GM23338 (cell line): ENCODE measurements around the gene GTF2A2. TPM values are rescaled to one million over a fixed set of nuclear protein-coding genes. Genes with fewer than 3 reads are reported as not detected.

ENCODE experiments used
- ATAC-seq: fragments of 200-7000 bp; cut with Tn5 transposase; 3 replicates; pipeline ENCODE4 v1.9.1; 2020
- DNase-seq: peaks from one replicate; pipeline ENCODE4 v3.0.0-alpha.2; 2015; ENCODE audit warnings: low spot score
- H2AFZ ChIP-seq: fragments of 200-600 bp; sonication (generic); 2 replicates; pipeline ENCODE4 v1.8.0; 2016; ENCODE audit warnings: antibody characterized with exemption, mild to moderate bottlenecking, moderate library complexity
- H3F3A ChIP-seq: fragments of 200-600 bp; sonication (generic); replicated peaks from 2 replicates; pipeline ENCODE4 v1.8.0; 2017; ENCODE audit warnings: antibody characterized with exemption, mixed run types, low read depth
- H3K27ac ChIP-seq: fragments of 200-600 bp; sonication (generic); 2 replicates; pipeline ENCODE4 v1.6.1; 2016; ENCODE audit warnings: low read depth
- H3K27me3 ChIP-seq: fragments of 200-600 bp; sonication (generic); 2 replicates; pipeline ENCODE4 v1.8.0; 2016; ENCODE audit warnings: mild to moderate bottlenecking, mixed run types, moderate library complexity; ENCODE audit not compliant: insufficient read depth
- H3K36me3 ChIP-seq: fragments of 200-600 bp; sonication (generic); 2 replicates; pipeline ENCODE4 v1.8.0; 2016; ENCODE audit warnings: mild to moderate bottlenecking; ENCODE audit not compliant: insufficient read depth
- H3K4me1 ChIP-seq: fragments of 200-600 bp; sonication (generic); 2 replicates; pipeline ENCODE4 v1.8.0; 2016; ENCODE audit warnings: mild to moderate bottlenecking, moderate library complexity; ENCODE audit not compliant: insufficient read depth
- H3K4me2 ChIP-seq: fragments of 200-600 bp; sonication (generic); 2 replicates; pipeline ENCODE4 v1.7.1; 2017; ENCODE audit warnings: mixed run types
- H3K4me3 ChIP-seq: fragments of 200-600 bp; sonication (generic); 2 replicates; pipeline ENCODE4 v1.6.1; 2016; ENCODE audit warnings: mixed run types
- H3K79me2 ChIP-seq: fragments of 200-600 bp; sonication (generic); replicated peaks from 2 replicates; pipeline ENCODE4 v1.8.0; 2017; ENCODE audit warnings: mild to moderate bottlenecking; ENCODE audit not compliant: insufficient read depth
- H3K9me2 ChIP-seq: fragments of 200-600 bp; sonication (generic); 2 replicates; pipeline ENCODE4 v1.8.0; 2017; ENCODE audit not compliant: insufficient read depth
- H4K20me1 ChIP-seq: fragments of 200-600 bp; sonication (generic); replicated peaks from 2 replicates; pipeline ENCODE4 v1.8.0; 2017; ENCODE audit warnings: mild to moderate bottlenecking; ENCODE audit not compliant: insufficient read depth
- H3K27ac Mint-ChIP-seq: 2 replicates; pipeline ENCODE4 v1.8.0; 2020; ENCODE audit warnings: inconsistent platforms, mild to moderate bottlenecking, moderate library complexity, mixed read lengths
- H3K27me3 Mint-ChIP-seq: 3 replicates; pipeline ENCODE4 v1.8.0; 2022; ENCODE audit warnings: low read depth, mild to moderate bottlenecking, moderate library complexity, mixed read lengths, inconsistent platforms; ENCODE audit not compliant: insufficient read depth, poor library complexity
- H3K36me3 Mint-ChIP-seq: 3 replicates; pipeline ENCODE4 v1.8.0; 2021; ENCODE audit warnings: low read depth, mild to moderate bottlenecking, inconsistent platforms, moderate library complexity, mixed read lengths
- H3K4me1 Mint-ChIP-seq: 3 replicates; pipeline ENCODE4 v1.8.0; 2020; ENCODE audit warnings: mild to moderate bottlenecking, inconsistent platforms, mixed read lengths
- H3K4me3 Mint-ChIP-seq: 3 replicates; pipeline ENCODE4 v1.8.0; 2021; ENCODE audit warnings: moderate library complexity, mild to moderate bottlenecking, inconsistent platforms, mixed read lengths
- H3K9me3 Mint-ChIP-seq: 3 replicates; pipeline ENCODE4 v1.8.0; 2020; ENCODE audit warnings: moderate library complexity, mild to moderate bottlenecking, inconsistent platforms, mixed read lengths
- CREB1 ChIP-seq: fragments of 250-450 bp; sonication (Bioruptor Pico); IDR thresholded peaks from 2 replicates; pipeline ENCODE4 v1.5.0; 2020; ENCODE audit warnings: low read depth, mild to moderate bottlenecking, moderate library complexity
- EZH2 ChIP-seq: fragments of 200-600 bp; sonication (generic); IDR thresholded peaks from one replicate; pipeline ENCODE4 v1.8.0; 2017; ENCODE audit warnings: antibody characterized with exemption, mild to moderate bottlenecking, low read depth; ENCODE audit not compliant: unreplicated experiment
- EZH2phosphoT487 ChIP-seq: fragments of 200-600 bp; sonication (generic); IDR thresholded peaks from one replicate; pipeline ENCODE4 v1.8.1; 2018; ENCODE audit warnings: antibody characterized with exemption; ENCODE audit not compliant: unreplicated experiment
- NANOG ChIP-seq: IDR thresholded peaks from 2 replicates; pipeline ENCODE4 v1.6.1; 2016; ENCODE audit warnings: antibody characterized with exemption, borderline replicate concordance
- POLR2AphosphoS5 ChIP-seq: IDR thresholded peaks from 2 replicates; pipeline ENCODE4 v1.6.1; 2016; ENCODE audit warnings: antibody characterized with exemption, low read depth
- ZNF114 ChIP-seq: fragments of 250-450 bp; sonication (Bioruptor Pico); IDR thresholded peaks from 2 replicates; pipeline ENCODE4 v1.5.0; 2020; ENCODE audit warnings: mild to moderate bottlenecking, moderate library complexity
- polyA plus RNA-seq: library from polyadenylated mRNA; unstranded; fragments of >200 nt; fragmentation: Nextera tagmentation; extraction: Ambion mirVana; gene quantifications from 2 replicates; pipeline ENCODE4 v1.2.1, GENCODE V29; 2016
- total RNA-seq: library from RNA; depleted of rRNA; stranded (reverse); fragments of >200 nt; shearing (Covaris generic); gene quantifications from 2 replicates; pipeline ENCODE4 v1.2.3, GENCODE V29; 2014
- TF ChIP-seq, protein P1 (sequence below), 2 experiments: fragments of 200-600 bp in 1 of 2; sonication (generic) in 1 of 2; conservative IDR thresholded peaks; 2 replicates each; pipeline versions ENCODE4 v1.5.1 to v1.6.1; 2016 to 2017; ENCODE audit warnings: antibody characterized with exemption in 2 of 2, low read depth in 2 of 2, mild to moderate bottlenecking in 2 of 2, moderate library complexity in 1 of 2
- TF ChIP-seq, protein P2 (sequence below): IDR thresholded peaks from 2 replicates; pipeline ENCODE4 v1.6.1; 2016; ENCODE audit warnings: antibody characterized with exemption

Gene GTF2A2
- total and polyA plus RNA-seq, 2 experiments from 2014 or later: 45.9 to 424 TPM

DNA sequence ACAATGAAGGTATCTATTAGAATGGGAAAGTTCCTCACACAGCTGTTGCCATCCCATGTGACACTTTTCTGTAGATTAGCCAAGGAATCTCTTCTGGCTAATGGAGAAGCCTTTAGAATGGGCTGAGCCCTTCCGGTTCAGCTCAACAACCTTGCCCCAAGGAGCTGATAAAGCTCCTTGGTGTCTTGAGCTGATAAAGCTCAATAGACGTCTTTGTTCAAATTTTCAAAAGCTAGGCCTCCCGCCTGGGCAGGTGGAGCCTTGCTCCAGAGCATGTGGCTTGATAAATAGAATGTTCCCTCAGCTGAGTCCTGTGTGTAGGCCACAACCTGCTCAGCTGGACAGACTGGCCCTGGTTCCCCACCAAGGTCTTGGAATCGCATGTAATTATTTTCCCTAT lies 39.0 kb upstream of the GTF2A2 start:
- no peaks in the 10 kb centered on the region for H3K27me3 Mint-ChIP-seq
- no peak overlapping the region for H3K27ac Mint-ChIP-seq
- Histone ChIP-seq H3F3A (no peaks in the 10 kb centered on the region), H3K9me2 (no peaks in the 10 kb centered on the region), H4K20me1 (no peaks in the 10 kb centered on the region), H3K4me1 (no peaks in the 10 kb centered on the region), H3K4me2 (no peak overlapping the region), H3K27me3 (no peaks in the 10 kb centered on the region), H3K4me3 (no peak overlapping the region), H3K79me2 (no peaks in the 10 kb centered on the region), H3K36me3 (no peaks in the 10 kb centered on the region), H3K27ac (no peak overlapping the region), H2AFZ (0 out of 2 replicates have a peak overlapping the region, but pooled peaks have one; percentile 47)
- peaks cover 5% of the 10 kb centered on the region for H3K4me1 Mint-ChIP-seq
- ATAC-seq (no peak), DNase-seq (no peak)
- no peaks in the 10 kb centered on the region for H3K9me3 Mint-ChIP-seq
- TF ChIP-seq ZNF114 (CRISPR knock-in tag) (no peak), EZH2phosphoT487 (no peak), EZH2 (no peak), CREB1 (CRISPR knock-in tag) (no peak), POLR2AphosphoS5 (no peak), NANOG (no peak)
- TF ChIP-seq, protein P1, sequence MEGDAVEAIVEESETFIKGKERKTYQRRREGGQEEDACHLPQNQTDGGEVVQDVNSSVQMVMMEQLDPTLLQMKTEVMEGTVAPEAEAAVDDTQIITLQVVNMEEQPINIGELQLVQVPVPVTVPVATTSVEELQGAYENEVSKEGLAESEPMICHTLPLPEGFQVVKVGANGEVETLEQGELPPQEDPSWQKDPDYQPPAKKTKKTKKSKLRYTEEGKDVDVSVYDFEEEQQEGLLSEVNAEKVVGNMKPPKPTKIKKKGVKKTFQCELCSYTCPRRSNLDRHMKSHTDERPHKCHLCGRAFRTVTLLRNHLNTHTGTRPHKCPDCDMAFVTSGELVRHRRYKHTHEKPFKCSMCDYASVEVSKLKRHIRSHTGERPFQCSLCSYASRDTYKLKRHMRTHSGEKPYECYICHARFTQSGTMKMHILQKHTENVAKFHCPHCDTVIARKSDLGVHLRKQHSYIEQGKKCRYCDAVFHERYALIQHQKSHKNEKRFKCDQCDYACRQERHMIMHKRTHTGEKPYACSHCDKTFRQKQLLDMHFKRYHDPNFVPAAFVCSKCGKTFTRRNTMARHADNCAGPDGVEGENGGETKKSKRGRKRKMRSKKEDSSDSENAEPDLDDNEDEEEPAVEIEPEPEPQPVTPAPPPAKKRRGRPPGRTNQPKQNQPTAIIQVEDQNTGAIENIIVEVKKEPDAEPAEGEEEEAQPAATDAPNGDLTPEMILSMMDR (conservative IDR thresholded peaks at IDR 0.05; ENCODE audit: low read depth in 2 of 2): no peak
- TF ChIP-seq, protein P2, sequence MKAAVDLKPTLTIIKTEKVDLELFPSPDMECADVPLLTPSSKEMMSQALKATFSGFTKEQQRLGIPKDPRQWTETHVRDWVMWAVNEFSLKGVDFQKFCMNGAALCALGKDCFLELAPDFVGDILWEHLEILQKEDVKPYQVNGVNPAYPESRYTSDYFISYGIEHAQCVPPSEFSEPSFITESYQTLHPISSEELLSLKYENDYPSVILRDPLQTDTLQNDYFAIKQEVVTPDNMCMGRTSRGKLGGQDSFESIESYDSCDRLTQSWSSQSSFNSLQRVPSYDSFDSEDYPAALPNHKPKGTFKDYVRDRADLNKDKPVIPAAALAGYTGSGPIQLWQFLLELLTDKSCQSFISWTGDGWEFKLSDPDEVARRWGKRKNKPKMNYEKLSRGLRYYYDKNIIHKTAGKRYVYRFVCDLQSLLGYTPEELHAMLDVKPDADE: no peak
- H3K4me3 Mint-ChIP-seq: no peak overlapping the region
- no peaks in the 10 kb centered on the region for H3K36me3 Mint-ChIP-seq

DNA sequence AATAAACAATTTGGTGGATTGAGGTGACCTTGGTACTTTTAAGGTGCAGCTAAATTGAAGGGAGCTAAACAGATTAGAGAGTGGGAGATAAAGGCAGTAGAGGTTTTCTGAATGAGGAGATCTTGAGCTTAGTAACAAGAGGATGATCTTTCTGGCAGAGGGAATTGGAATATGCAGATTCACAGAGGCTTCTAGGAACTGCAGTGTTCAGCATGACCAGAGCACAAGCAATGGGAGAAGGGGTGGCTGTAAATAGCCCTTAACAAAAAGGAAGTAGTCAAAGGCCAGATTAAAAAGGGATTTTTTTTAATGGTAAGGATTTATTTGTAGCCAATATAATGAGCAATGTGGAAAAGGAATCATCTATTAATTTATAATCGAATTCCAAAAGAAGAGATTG lies 37.5 kb upstream of the GTF2A2 start:
- no peaks in the 10 kb centered on the region for H4K20me1 ChIP-seq
- Mint-ChIP-seq H3K27me3 (peaks cover 4% of the 10 kb centered on the region), H3K4me1 (peaks cover 7% of the 10 kb centered on the region), H3K9me3 (no peaks in the 10 kb centered on the region), H3K27ac (no peak overlapping the region), H3K36me3 (no peaks in the 10 kb centered on the region), H3K4me3 (no peak overlapping the region)
- H3K27me3 ChIP-seq: peaks cover 12% of the 10 kb centered on the region
- H3K9me2 ChIP-seq: no peaks in the 10 kb centered on the region
- H3F3A ChIP-seq: no peaks in the 10 kb centered on the region
- no peak overlapping the region for H2AFZ ChIP-seq
- no peaks in the 10 kb centered on the region for H3K4me1 ChIP-seq
- H3K36me3 ChIP-seq: no peaks in the 10 kb centered on the region
- no peak for TF ChIP-seq ZNF114 (CRISPR knock-in tag)
- TF ChIP-seq, protein P1 (conservative IDR thresholded peaks at IDR 0.05; ENCODE audit: low read depth in 2 of 2): no peak
- ATAC-seq (no peak), DNase-seq (no peak)
- no peak overlapping the region for H3K4me2 ChIP-seq
- no peak overlapping the region for H3K4me3 ChIP-seq
- H3K27ac ChIP-seq: no peak overlapping the region
- H3K79me2 ChIP-seq: no peaks in the 10 kb centered on the region
